H9 (cell line): ENCODE measurements around the gene NCKAP5. TPM values are rescaled to one million over a fixed set of nuclear protein-coding genes. Genes with fewer than 3 reads are reported as not detected.

Experiments
- DNase-seq: peaks from one replicate; pipeline ENCODE4 v3.0.0-alpha.2; 2017
- H2AFZ ChIP-seq: one replicate; pipeline ENCODE4 v1.6.1; 2013; ENCODE audit warnings: mild to moderate bottlenecking, low read length, control low read depth, moderate library complexity
- H2AK5ac ChIP-seq: 2 replicates; pipeline ENCODE4 v1.6.1; 2013; ENCODE audit warnings: low read length, control low read depth, mixed read lengths; ENCODE audit not compliant: insufficient read length
- H2BK120ac ChIP-seq: one replicate; pipeline ENCODE4 v1.6.1; 2013; ENCODE audit warnings: low read depth, mild to moderate bottlenecking, low read length, control low read depth, inconsistent platforms; ENCODE audit not compliant: poor library complexity, severe bottlenecking
- H2BK12ac ChIP-seq: 2 replicates; pipeline ENCODE4 v1.6.1; 2013; ENCODE audit warnings: low read length, control low read depth, mixed read lengths, low read depth; ENCODE audit not compliant: insufficient read length
- H2BK15ac ChIP-seq: 2 replicates; pipeline ENCODE4 v1.6.1; 2013; ENCODE audit warnings: low read depth, low read length, control low read depth
- H2BK20ac ChIP-seq: one replicate; pipeline ENCODE4 v1.6.1; 2013; ENCODE audit warnings: low read depth, mild to moderate bottlenecking, low read length, control low read depth, inconsistent platforms; ENCODE audit not compliant: poor library complexity, severe bottlenecking
- H2BK5ac ChIP-seq: 2 replicates; pipeline ENCODE4 v1.6.1; 2013; ENCODE audit warnings: low read length, control low read depth, mixed read lengths; ENCODE audit not compliant: insufficient read length
- H3K14ac ChIP-seq: 2 replicates; pipeline ENCODE4 v1.6.1; 2013; ENCODE audit warnings: low read length, control low read depth; ENCODE audit not compliant: insufficient read depth
- H3K18ac ChIP-seq: 2 replicates; pipeline ENCODE4 v1.6.1; 2013; ENCODE audit warnings: low read depth, mild to moderate bottlenecking, mixed read lengths, low read length, control low read depth; ENCODE audit not compliant: insufficient read length
- H3K23ac ChIP-seq: 2 replicates; pipeline ENCODE4 v1.6.1; 2013; ENCODE audit warnings: low read length, control low read depth, mixed read lengths, low read depth; ENCODE audit not compliant: insufficient read length
- H3K23me2 ChIP-seq: 2 replicates; pipeline ENCODE4 v1.6.1; 2013; ENCODE audit warnings: low read depth, mild to moderate bottlenecking, mixed read lengths, low read length, control low read depth; ENCODE audit not compliant: insufficient read length, poor library complexity, severe bottlenecking
- H3K27ac ChIP-seq: 2 replicates; pipeline ENCODE4 v1.5.1; 2013; ENCODE audit warnings: low read length, control low read depth, mixed read lengths, low read depth; ENCODE audit not compliant: insufficient read length
- H3K27me3 ChIP-seq: 2 replicates; pipeline ENCODE4 v1.6.1; 2013; ENCODE audit warnings: low read length, control low read depth, inconsistent platforms; ENCODE audit not compliant: insufficient read depth
- H3K4ac ChIP-seq: 2 replicates; pipeline ENCODE4 v1.6.1; 2013; ENCODE audit warnings: low read depth, mild to moderate bottlenecking, control low read depth, inconsistent platforms, low read length, moderate library complexity
- H3K4me1 ChIP-seq: 2 replicates; pipeline ENCODE4 v1.6.1; 2013; ENCODE audit warnings: low read length, control low read depth, inconsistent platforms; ENCODE audit not compliant: insufficient read depth
- H3K4me2 ChIP-seq: 2 replicates; pipeline ENCODE4 v1.6.1; 2013; ENCODE audit warnings: low read length, control low read depth, mixed read lengths; ENCODE audit not compliant: insufficient read length, insufficient read depth
- H3K56ac ChIP-seq: 2 replicates; pipeline ENCODE4 v1.6.1; 2013; ENCODE audit warnings: low read depth, mild to moderate bottlenecking, mixed read lengths, low read length, control low read depth; ENCODE audit not compliant: insufficient read length
- H3K79me1 ChIP-seq: 2 replicates; pipeline ENCODE4 v1.6.1; 2013; ENCODE audit warnings: low read depth, mild to moderate bottlenecking, moderate library complexity, low read length, control low read depth, inconsistent platforms; ENCODE audit not compliant: insufficient read depth, poor library complexity, severe bottlenecking
- H3K79me2 ChIP-seq: 2 replicates; pipeline ENCODE4 v1.6.1; 2013; ENCODE audit warnings: low read length, control low read depth, inconsistent platforms; ENCODE audit not compliant: insufficient read depth
- H3K9ac ChIP-seq: 2 replicates; pipeline ENCODE4 v1.6.1; 2013; ENCODE audit warnings: low read length, control low read depth, mixed read lengths; ENCODE audit not compliant: insufficient read length; ENCODE audit errors: extremely low read depth
- H3K9me3 ChIP-seq: one replicate; pipeline ENCODE4 v1.6.1; 2013; ENCODE audit warnings: low read depth, low read length, inconsistent platforms; ENCODE audit not compliant: control insufficient read depth
- H3T11ph ChIP-seq: one replicate; pipeline ENCODE4 v1.6.1; 2013; ENCODE audit warnings: mild to moderate bottlenecking, low read length, control low read depth, inconsistent platforms
- H4K20me1 ChIP-seq: one replicate; pipeline ENCODE4 v1.6.1; 2013; ENCODE audit not compliant: control insufficient read depth, insufficient read length, insufficient read depth
- H4K5ac ChIP-seq: 2 replicates; pipeline ENCODE4 v1.6.1; 2013; ENCODE audit warnings: low read depth, mild to moderate bottlenecking, mixed read lengths, low read length, control low read depth; ENCODE audit not compliant: insufficient read length
- H4K8ac ChIP-seq: replicated peaks from 2 replicates; pipeline ENCODE4 v1.6.1; 2013; ENCODE audit warnings: low read length, control low read depth, mixed read lengths, low read depth; ENCODE audit not compliant: insufficient read length
- H4K91ac ChIP-seq: 2 replicates; pipeline ENCODE4 v1.6.1; 2013; ENCODE audit warnings: low read depth, mild to moderate bottlenecking, moderate library complexity, mixed read lengths, low read length, control low read depth; ENCODE audit not compliant: insufficient read length
- H3K27ac Mint-ChIP-seq, 3 experiments: 2 replicates in 2 of 3; 3 replicates in 1 of 3; pipeline ENCODE4 v1.8.0; 2020 to 2021; ENCODE audit warnings: mixed read lengths in 3 of 3, mild to moderate bottlenecking in 1 of 3, moderate library complexity in 1 of 3
- H3K27me3 Mint-ChIP-seq: 2 replicates; pipeline ENCODE4 v1.8.0; 2021; ENCODE audit warnings: low read depth, mild to moderate bottlenecking, moderate library complexity, mixed read lengths
- H3K36me3 Mint-ChIP-seq, 3 experiments: 2 replicates in 2 of 3; 3 replicates in 1 of 3; pipeline ENCODE4 v1.8.0; 2020 to 2021; ENCODE audit warnings: low read depth in 3 of 3, mixed read lengths in 3 of 3; ENCODE audit not compliant: insufficient read depth in 1 of 3
- H3K4me1 Mint-ChIP-seq, 2 experiments: 2 replicates each; pipeline ENCODE4 v1.8.0; 2020; ENCODE audit warnings: mixed read lengths in 2 of 2
- H3K4me3 Mint-ChIP-seq, 2 experiments: 2 replicates in 1 of 2; 3 replicates in 1 of 2; pipeline ENCODE4 v1.8.0; 2020 to 2021; ENCODE audit warnings: mild to moderate bottlenecking in 2 of 2, mixed read lengths in 2 of 2, moderate library complexity in 1 of 2
- H3K9me3 Mint-ChIP-seq, 2 experiments: 2 replicates in 1 of 2; 3 replicates in 1 of 2; pipeline ENCODE4 v1.8.0; 2020; ENCODE audit warnings: mild to moderate bottlenecking in 2 of 2, mixed read lengths in 2 of 2, moderate library complexity in 1 of 2
- WGBS: extraction: QIAGEN DNeasy Blood & Tissue Kit; methylation state at CpG from one replicate; pipeline ENCODE4 v1.1.7; 2013; ENCODE audit warnings: missing lambda C conversion rate, low lambda C conversion rate, mixed read lengths; ENCODE audit not compliant: insufficient read length; ENCODE audit errors: extremely low coverage; 5-methylcytosine and 5-hydroxymethylcytosine counted together
- total RNA-seq: library from RNA; stranded (reverse); gene quantifications from 2 replicates; pipeline ENCODE4 v1.2.1, GENCODE V29; 2021
- TF ChIP-seq, protein P1 (sequence below): fragments of 200-600 bp; sonication (generic); conservative IDR thresholded peaks from 3 replicates; pipeline ENCODE4 v1.8.0; 2021; ENCODE audit warnings: antibody characterized with exemption, mild to moderate bottlenecking

The NCKAP5 gene
- total RNA-seq, 1 experiment from 2014 or later = 0.26 TPM

GRCh38 chr2:133405252-133405651 lies 163.0 kb downstream of the NCKAP5 start:
- H3K14ac ChIP-seq = no peak overlapping the region
- no peak overlapping the region for H4K5ac ChIP-seq
- no peaks in the 10 kb centered on the region for H3K36me3 Mint-ChIP-seq
- no peaks in the 10 kb centered on the region for H3K9me3 ChIP-seq
- H3K56ac ChIP-seq = no peak overlapping the region
- no peaks in the 10 kb centered on the region; the same call in 1 of the 2 replicates for H3K27me3 Mint-ChIP-seq
- no peak overlapping the region for H3T11ph ChIP-seq
- no peak overlapping the region for H2BK5ac ChIP-seq
- H2BK120ac ChIP-seq = no peak overlapping the region
- H3K27ac Mint-ChIP-seq = no peak overlapping the region
- H2BK12ac ChIP-seq = no peak overlapping the region
- H3K4me2 ChIP-seq = no peak overlapping the region
- no peak overlapping the region for H2BK20ac ChIP-seq
- no peak overlapping the region for H4K91ac ChIP-seq
- H3K4ac ChIP-seq = no peak overlapping the region
- no peak overlapping the region for H2AK5ac ChIP-seq
- H3K23me2 ChIP-seq = no peaks in the 10 kb centered on the region
- no peaks in the 10 kb centered on the region for H3K79me1 ChIP-seq
- no peaks in the 10 kb centered on the region for H3K4me1 Mint-ChIP-seq
- H4K20me1 ChIP-seq = no peaks in the 10 kb centered on the region
- no peak overlapping the region for H2BK15ac ChIP-seq
- no peaks in the 10 kb centered on the region for H3K27me3 ChIP-seq
- H3K9me3 Mint-ChIP-seq = no peaks in the 10 kb centered on the region
- no peak for DNase-seq
- TF ChIP-seq, protein P1, sequence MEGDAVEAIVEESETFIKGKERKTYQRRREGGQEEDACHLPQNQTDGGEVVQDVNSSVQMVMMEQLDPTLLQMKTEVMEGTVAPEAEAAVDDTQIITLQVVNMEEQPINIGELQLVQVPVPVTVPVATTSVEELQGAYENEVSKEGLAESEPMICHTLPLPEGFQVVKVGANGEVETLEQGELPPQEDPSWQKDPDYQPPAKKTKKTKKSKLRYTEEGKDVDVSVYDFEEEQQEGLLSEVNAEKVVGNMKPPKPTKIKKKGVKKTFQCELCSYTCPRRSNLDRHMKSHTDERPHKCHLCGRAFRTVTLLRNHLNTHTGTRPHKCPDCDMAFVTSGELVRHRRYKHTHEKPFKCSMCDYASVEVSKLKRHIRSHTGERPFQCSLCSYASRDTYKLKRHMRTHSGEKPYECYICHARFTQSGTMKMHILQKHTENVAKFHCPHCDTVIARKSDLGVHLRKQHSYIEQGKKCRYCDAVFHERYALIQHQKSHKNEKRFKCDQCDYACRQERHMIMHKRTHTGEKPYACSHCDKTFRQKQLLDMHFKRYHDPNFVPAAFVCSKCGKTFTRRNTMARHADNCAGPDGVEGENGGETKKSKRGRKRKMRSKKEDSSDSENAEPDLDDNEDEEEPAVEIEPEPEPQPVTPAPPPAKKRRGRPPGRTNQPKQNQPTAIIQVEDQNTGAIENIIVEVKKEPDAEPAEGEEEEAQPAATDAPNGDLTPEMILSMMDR = no peak
- no peak overlapping the region for H2AFZ ChIP-seq
- no peak overlapping the region for H3K9ac ChIP-seq
- WGBS = no CpG with 5 or more reads among the region's 4 CpGs
- no peak overlapping the region for H3K27ac ChIP-seq
- no peaks in the 10 kb centered on the region for H3K79me2 ChIP-seq
- H3K18ac ChIP-seq = no peak overlapping the region
- no peak overlapping the region for H3K23ac ChIP-seq
- no peaks in the 10 kb centered on the region for H3K4me1 ChIP-seq
- no peak overlapping the region for H4K8ac ChIP-seq
- H3K4me3 Mint-ChIP-seq = no peak overlapping the region
